ENCODE data around the gene IQSEC1.

Gene IQSEC1

GRCh38 chr3:13065727-13066126 lies 7.5 kb downstream of the IQSEC1 start:
- no peak for TF ChIP-seq CTCF (conservative IDR thresholded peaks at IDR 0.05; ENCODE audit: control insufficient read depth, insufficient read depth, low read depth, low read length)
- no peak overlapping the region for H3K4me3 ChIP-seq (ENCODE audit: control insufficient read depth, low read depth, low read length)
- no peak for DNase-seq (ENCODE audit: low read depth)

GRCh38 chr3:13064964-13065363 lies 8.3 kb downstream of the IQSEC1 start:
- TF ChIP-seq CTCF (conservative IDR thresholded peaks at IDR 0.05; ENCODE audit: control insufficient read depth, insufficient read depth, low read depth, low read length), result no peak
- H3K4me3 ChIP-seq (ENCODE audit: control insufficient read depth, low read depth, low read length), result no peak overlapping the region
- no peak for DNase-seq (ENCODE audit: low read depth)

GRCh38 chr3:13064159-13064868 lies 8.9 kb downstream of the IQSEC1 start:
- no peak for TF ChIP-seq CTCF (conservative IDR thresholded peaks at IDR 0.05; ENCODE audit: control insufficient read depth, insufficient read depth, low read depth, low read length)
- H3K4me3 ChIP-seq (ENCODE audit: control insufficient read depth, low read depth, low read length), result no peak overlapping the region
- DNase-seq (ENCODE audit: low read depth), result no peak

- TF ChIP-seq CTCF (conservative IDR thresholded peaks at IDR 0.05; ENCODE audit: control insufficient read depth, insufficient read depth, low read depth, low read length), result no peak
- DNase-seq (ENCODE audit: low read depth), result no peak
- H3K4me3 ChIP-seq (ENCODE audit: control insufficient read depth, low read depth, low read length), result no peak overlapping the region
These were observed 10.0 kb downstream of the IQSEC1 start for GRCh38 chr3:13063225-13063624.

GRCh38 chr3:13062647-13063046 lies 10.6 kb downstream of the IQSEC1 start:
- no peak for DNase-seq (ENCODE audit: low read depth)
- no peak overlapping the region for H3K4me3 ChIP-seq (ENCODE audit: control insufficient read depth, low read depth, low read length)
- TF ChIP-seq CTCF (conservative IDR thresholded peaks at IDR 0.05; ENCODE audit: control insufficient read depth, insufficient read depth, low read depth, low read length), result no peak

GRCh38 chr3:13060341-13060910 lies 12.8 kb downstream of the IQSEC1 start:
- TF ChIP-seq CTCF (conservative IDR thresholded peaks at IDR 0.05; ENCODE audit: control insufficient read depth, insufficient read depth, low read depth, low read length), result no peak
- DNase-seq (ENCODE audit: low read depth), result no peak
- H3K4me3 ChIP-seq (ENCODE audit: control insufficient read depth, low read depth, low read length), result no peak overlapping the region

Data from fibroblast of mammary gland (primary cell).